Small intestine (tissue), 7 donors: ENCODE measurements around the gene PRIMPOL. TPM values are rescaled to one million over a fixed set of nuclear protein-coding genes. Genes with fewer than 3 reads are reported as not detected.
"Not testable (repeated sequence)": the region's sequence is repeated elsewhere in the genome, so short reads cannot be mapped to it uniquely, and the experiment has no call there.

Source experiments
- DNase-seq, 2 donors: peaks; one replicate each; pipeline versions ENCODE4 v3.0.0 to v3.0.0-alpha.2; 2013
- FAIRE-seq: peaks from 2 replicates; lab custom pipeline; 2012; peaks lifted over from hg19 to GRCh38; lab: Jason Lieb, UNC
- H3K27ac ChIP-seq, 3 donors: one replicate each; pipeline ENCODE4 v1.5.1; 2013; ENCODE audit warnings: low read length in 2 of 3, mild to moderate bottlenecking in 2 of 3, control low read depth in 1 of 3, inconsistent platforms in 1 of 3, low read depth in 1 of 3, moderate library complexity in 1 of 3
- H3K27me3 ChIP-seq, 3 donors: one replicate each; pipeline ENCODE4 v1.6.1; 2013; ENCODE audit warnings: low read length in 3 of 3, inconsistent platforms in 1 of 3; ENCODE audit not compliant: control insufficient read depth in 3 of 3, insufficient read depth in 3 of 3
- H3K36me3 ChIP-seq, 3 donors: one replicate each; pipeline ENCODE4 v1.6.1; 2013; ENCODE audit warnings: low read length in 3 of 3, inconsistent platforms in 1 of 3, low read depth in 1 of 3, mild to moderate bottlenecking in 1 of 3, moderate library complexity in 1 of 3; ENCODE audit not compliant: control insufficient read depth in 3 of 3, insufficient read depth in 2 of 3
- H3K4me1 ChIP-seq, 3 donors: one replicate each; pipeline ENCODE4 v1.6.1; 2013; ENCODE audit warnings: low read length in 2 of 3, inconsistent platforms in 1 of 3, low read depth in 1 of 3, mild to moderate bottlenecking in 1 of 3, moderate library complexity in 1 of 3; ENCODE audit not compliant: control insufficient read depth in 3 of 3, insufficient read depth in 2 of 3
- H3K4me3 ChIP-seq, 3 donors: one replicate each; pipeline ENCODE4 v1.5.1; 2013; ENCODE audit warnings: low read length in 3 of 3, control low read depth in 1 of 3, inconsistent platforms in 1 of 3, low read depth in 1 of 3, mild to moderate bottlenecking in 1 of 3, moderate library complexity in 1 of 3
- H3K9me3 ChIP-seq, 2 donors: one replicate each; pipeline ENCODE4 v1.6.1; 2013; ENCODE audit warnings: low read depth in 1 of 2, low read length in 1 of 2; ENCODE audit not compliant: control insufficient read depth in 2 of 2, insufficient read depth in 1 of 2
- WGBS, 3 donors: extraction: QIAGEN DNeasy Blood & Tissue Kit; methylation state at CpG; one replicate each; pipeline ENCODE4 v1.1.7; 2013; 5-methylcytosine and 5-hydroxymethylcytosine counted together
- polyA plus RNA-seq, 4 donors: library from polyadenylated mRNA; stranded (reverse) in 3 of 4; unstranded in 1 of 4; fragments of 200-250 nt in 3 of 4; fragments of 120-200 nt in 1 of 4; gene quantifications; one replicate each; pipeline versions ENCODE4 v1.2.1 to v1.2.3, GENCODE V29; 2013
- donor health status: healthy with polysubstance abuse.
- donor health status: control.
- donor health status: control.
- donor health status: Bipolar disorder and iron deficiency.
- donor health status: healthy.

Gene PRIMPOL
- polyA plus RNA-seq, 4 donors = 11.8 to 27.7 (median 18.7) TPM

- peak overlapping the region in 1 of 3 donors; percentile 84 for H3K27ac ChIP-seq
- H3K27me3 ChIP-seq, H3K4me3 ChIP-seq, FAIRE-seq, H3K9me3 ChIP-seq: not testable (repeated sequence)
- 81 to 86% (median 85%) methylated on average over 11 of the region's 11 CpGs for WGBS, 3 donors
- peak in 1 of 2 donors; percentile 68 for DNase-seq
- peaks cover 4 to 29% (median 9%) of the 10 kb centered on the region in 3 donors for H3K36me3 ChIP-seq
- peaks cover 0 to 14% (median 0%) of the 10 kb centered on the region in 3 donors for H3K4me1 ChIP-seq
Measured at GRCh38 chr4:184625783-184626596, 23.5 kb upstream of the PRIMPOL start.

- DNase-seq = no peak
- Histone ChIP-seq H3K4me1 (peaks cover 0 to 12% (median 0%) of the 10 kb centered on the region in 3 donors), H3K4me3 (no peak overlapping the region), H3K27ac (no peak overlapping the region), H3K27me3 (no peaks in the 10 kb centered on the region), H3K9me3 (no peaks in the 10 kb centered on the region), H3K36me3 (peaks cover 7 to 34% (median 9%) of the 10 kb centered on the region in 3 donors)
- WGBS, 3 donors = 98 to 99% (median 98%) methylated on average over 4 of the region's 4 CpGs
- no peak for FAIRE-seq
Measured at GRCh38 chr4:184628103-184628502, 21.4 kb upstream of the PRIMPOL start.

- H3K36me3 ChIP-seq = peaks cover 11 to 44% (median 21%) of the 10 kb centered on the region in 3 donors
- whole genome bisulfite sequencing, 3 donors = 72 to 90% (median 88%) methylated on average over 1 of the region's 1 CpG
- H3K27ac ChIP-seq = no peak overlapping the region
- peaks cover 0 to 6% (median 4%) of the 10 kb centered on the region in 3 donors for H3K4me1 ChIP-seq
- no peaks in the 10 kb centered on the region for H3K27me3 ChIP-seq
- no peak overlapping the region for H3K4me3 ChIP-seq
- DNase-seq (no peak), FAIRE-seq (no peak)
- peaks cover 0 to 5% of the 10 kb centered on the region in 2 donors for H3K9me3 ChIP-seq
Measured at GRCh38 chr4:184632842-184633241, 16.7 kb upstream of the PRIMPOL start.

GRCh38 chr4:184635381-184635780 is 14.2 kb upstream of the PRIMPOL start:
- peaks cover 0 to 6% (median 4%) of the 10 kb centered on the region in 3 donors for H3K4me1 ChIP-seq
- DNase-seq = peak; percentile 65 to 75
- H3K9me3 ChIP-seq = peaks cover 0 to 5% of the 10 kb centered on the region in 2 donors
- peaks cover 9 to 44% (median 17%) of the 10 kb centered on the region in 3 donors for H3K36me3 ChIP-seq
- peak overlapping the region in 1 of 3 donors; percentile 43 for H3K27ac ChIP-seq
- no peak overlapping the region for H3K4me3 ChIP-seq
- FAIRE-seq = no peak
- 27 to 49% (median 32%) methylated on average over 3 of the region's 3 CpGs for WGBS, 3 donors
- no peaks in the 10 kb centered on the region for H3K27me3 ChIP-seq

GRCh38 chr4:184636144-184636543 is 13.4 kb upstream of the PRIMPOL start:
- WGBS, 3 donors = 96 to 98% (median 96%) methylated on average over 4 of the region's 4 CpGs
- Histone ChIP-seq H3K36me3 (peaks cover 9 to 37% (median 17%) of the 10 kb centered on the region in 3 donors), H3K27ac (peak overlapping the region in 2 of 3 donors; percentile 35 to 43), H3K4me1 (peaks cover 2 to 6% (median 4%) of the 10 kb centered on the region in 3 donors), H3K4me3 (no peak overlapping the region), H3K27me3 (no peaks in the 10 kb centered on the region), H3K9me3 (peaks cover 0 to 5% of the 10 kb centered on the region in 2 donors)
- DNase-seq = no peak
- FAIRE-seq = no peak

- Histone ChIP-seq H3K9me3 (peaks cover 0 to 5% of the 10 kb centered on the region in 2 donors), H3K4me1 (peaks cover 4 to 6% (median 4%) of the 10 kb centered on the region in 3 donors), H3K27me3 (no peaks in the 10 kb centered on the region), H3K4me3 (no peak overlapping the region), H3K27ac (peak overlapping the region in 1 of 3 donors; percentile 43), H3K36me3 (peaks cover 9 to 35% (median 17%) of the 10 kb centered on the region in 3 donors)
- no peak for DNase-seq
- 68 to 92% (median 82%) methylated on average over 4 of the region's 4 CpGs for WGBS, 3 donors
- FAIRE-seq = no peak
Measured at GRCh38 chr4:184636897-184637296, 12.6 kb upstream of the PRIMPOL start.

GRCh38 chr4:184641022-184641421 is 8.5 kb upstream of the PRIMPOL start:
- FAIRE-seq = no peak
- WGBS, 3 donors = 64 to 78% (median 78%) methylated on average over 3 of the region's 3 CpGs

GRCh38 chr4:184641451-184641850 is 8.1 kb upstream of the PRIMPOL start:
- 91 to 93% (median 92%) methylated on average over 5 of the region's 5 CpGs for WGBS, 3 donors
- no peak overlapping the region for H3K27ac ChIP-seq
- no peak overlapping the region for H3K4me3 ChIP-seq
- peaks cover 0 to 5% of the 10 kb centered on the region in 2 donors for H3K9me3 ChIP-seq
- peaks cover 4 to 15% (median 6%) of the 10 kb centered on the region in 3 donors for H3K4me1 ChIP-seq
- DNase-seq (no peak), FAIRE-seq (no peak)
- peaks cover 7 to 34% (median 8%) of the 10 kb centered on the region in 3 donors for H3K36me3 ChIP-seq
- H3K27me3 ChIP-seq = no peaks in the 10 kb centered on the region

More at GRCh38 chr4:184641022-184641421, 8.5 kb upstream of the PRIMPOL start:
- Histone ChIP-seq H3K27me3 (no peaks in the 10 kb centered on the region), H3K36me3 (peaks cover 7 to 36% (median 11%) of the 10 kb centered on the region in 3 donors), H3K4me1 (peaks cover 4 to 11% (median 6%) of the 10 kb centered on the region in 3 donors), H3K27ac (no peak overlapping the region), H3K9me3 (peaks cover 0 to 5% of the 10 kb centered on the region in 2 donors), H3K4me3 (no peak overlapping the region)
- DNase-seq = no peak
